Mesenchymal stem cell (in vitro differentiated cells and primary cell): ENCODE data around the gene UHRF2.

Experiments
- DNase-seq: peaks from one replicate; pipeline ENCODE4 v3.0.0-alpha.2; 2013
- H2AFZ ChIP-seq: one replicate; pipeline ENCODE4 v1.6.1; 2013; ENCODE audit warnings: low read depth, mild to moderate bottlenecking, control low read depth, inconsistent platforms, low read length, moderate library complexity
- H2AK5ac ChIP-seq: 2 replicates; pipeline ENCODE4 v1.6.1; 2013; ENCODE audit warnings: low read length, moderate library complexity, mild to moderate bottlenecking, inconsistent platforms; ENCODE audit not compliant: severe bottlenecking
- H2BK120ac ChIP-seq: one replicate; pipeline ENCODE4 v1.6.1; 2013; ENCODE audit warnings: low read depth, mild to moderate bottlenecking, inconsistent platforms, low read length, moderate library complexity
- H2BK12ac ChIP-seq, 2 experiments: one replicate each; pipeline ENCODE4 v1.6.1; 2013; ENCODE audit warnings: inconsistent platforms in 2 of 2, low read length in 2 of 2, mild to moderate bottlenecking in 2 of 2, moderate library complexity in 2 of 2, control low read depth in 1 of 2
- H2BK15ac ChIP-seq: one replicate; pipeline ENCODE4 v1.6.1; 2013; ENCODE audit warnings: mild to moderate bottlenecking, low read depth, inconsistent platforms; ENCODE audit not compliant: poor library complexity, severe bottlenecking
- H2BK5ac ChIP-seq: 2 replicates; pipeline ENCODE4 v1.6.1; 2013; ENCODE audit warnings: low read depth, mild to moderate bottlenecking, low read length, control low read depth, inconsistent platforms; ENCODE audit not compliant: poor library complexity, severe bottlenecking
- H3K14ac ChIP-seq, 2 experiments: one replicate each; pipeline ENCODE4 v1.6.1; 2013; ENCODE audit warnings: inconsistent platforms in 2 of 2, low read length in 2 of 2, control low read depth in 1 of 2, mild to moderate bottlenecking in 1 of 2, moderate library complexity in 1 of 2
- H3K18ac ChIP-seq, 2 experiments: one replicate each; pipeline ENCODE4 v1.6.1; 2013; ENCODE audit warnings: inconsistent platforms in 2 of 2, low read length in 2 of 2, control low read depth in 1 of 2, low read depth in 1 of 2, mild to moderate bottlenecking in 1 of 2
- H3K23ac ChIP-seq, 2 experiments: one replicate each; pipeline ENCODE4 v1.6.1; 2013; ENCODE audit warnings: inconsistent platforms in 2 of 2, low read length in 2 of 2, mild to moderate bottlenecking in 2 of 2, moderate library complexity in 2 of 2, control low read depth in 1 of 2
- H3K27ac ChIP-seq: 2 replicates; pipeline ENCODE4 v1.5.1; 2013; ENCODE audit warnings: mild to moderate bottlenecking, moderate library complexity, low read length, control low read depth, inconsistent platforms; ENCODE audit not compliant: poor library complexity, severe bottlenecking
- H3K27me3 ChIP-seq, 2 experiments: 2 replicates each; pipeline versions ENCODE4 v1.6.1 to v1.7.0; 2013; ENCODE audit warnings: low read length in 2 of 2, mild to moderate bottlenecking in 2 of 2, moderate library complexity in 2 of 2, control low read depth in 1 of 2, inconsistent platforms in 1 of 2; ENCODE audit not compliant: control insufficient read depth in 1 of 2, insufficient read depth in 1 of 2
- H3K36me3 ChIP-seq, 2 experiments: 2 replicates each; pipeline versions ENCODE4 v1.6.1 to v1.7.0; 2013; ENCODE audit warnings: low read length in 2 of 2, control low read depth in 1 of 2, inconsistent platforms in 1 of 2, low read depth in 1 of 2, mild to moderate bottlenecking in 1 of 2; ENCODE audit not compliant: insufficient read depth in 2 of 2, control insufficient read depth in 1 of 2
- H3K4ac ChIP-seq, 2 experiments: one replicate each; pipeline ENCODE4 v1.6.1; 2013; ENCODE audit warnings: inconsistent platforms in 2 of 2, low read length in 2 of 2, mild to moderate bottlenecking in 2 of 2, moderate library complexity in 2 of 2, control low read depth in 1 of 2, low read depth in 1 of 2
- H3K4me1 ChIP-seq: 2 replicates; pipeline ENCODE4 v1.6.1; 2013; ENCODE audit warnings: low read depth, low read length, control low read depth; ENCODE audit not compliant: control insufficient read depth, insufficient read depth
- H3K4me2 ChIP-seq: 2 replicates; pipeline ENCODE4 v1.6.1; 2013; ENCODE audit warnings: low read length, mild to moderate bottlenecking, inconsistent platforms; ENCODE audit not compliant: poor library complexity, severe bottlenecking
- H3K4me3 ChIP-seq, 2 experiments: 2 replicates each; pipeline versions ENCODE4 v1.5.1 to v1.7.0; 2013; ENCODE audit warnings: low read length in 2 of 2, mild to moderate bottlenecking in 2 of 2, control low read depth in 1 of 2, low read depth in 1 of 2; ENCODE audit not compliant: insufficient read depth in 1 of 2
- H3K79me1 ChIP-seq: replicated peaks from 2 replicates; pipeline ENCODE4 v1.6.1; 2013; ENCODE audit warnings: mild to moderate bottlenecking, control low read depth, low read length, inconsistent platforms; ENCODE audit not compliant: poor library complexity, severe bottlenecking
- H3K9ac ChIP-seq: 2 replicates; pipeline ENCODE4 v1.7.0; 2013; ENCODE audit warnings: mild to moderate bottlenecking, low read length, moderate library complexity
- H3K9me3 ChIP-seq: 2 replicates; pipeline ENCODE4 v1.7.0; 2013; ENCODE audit warnings: mild to moderate bottlenecking, low read length; ENCODE audit not compliant: control insufficient read depth
- H4K8ac ChIP-seq: one replicate; pipeline ENCODE4 v1.6.1; 2013; ENCODE audit warnings: inconsistent platforms, mild to moderate bottlenecking, low read length, moderate library complexity
- H4K91ac ChIP-seq: one replicate; pipeline ENCODE4 v1.6.1; 2013; ENCODE audit warnings: mild to moderate bottlenecking, low read length, inconsistent platforms
- WGBS: methylation state at CpG from one replicate; pipeline ENCODE4 v1.1.7; 2013; ENCODE audit warnings: mixed read lengths; 5-methylcytosine and 5-hydroxymethylcytosine counted together

The UHRF2 gene

DNA sequence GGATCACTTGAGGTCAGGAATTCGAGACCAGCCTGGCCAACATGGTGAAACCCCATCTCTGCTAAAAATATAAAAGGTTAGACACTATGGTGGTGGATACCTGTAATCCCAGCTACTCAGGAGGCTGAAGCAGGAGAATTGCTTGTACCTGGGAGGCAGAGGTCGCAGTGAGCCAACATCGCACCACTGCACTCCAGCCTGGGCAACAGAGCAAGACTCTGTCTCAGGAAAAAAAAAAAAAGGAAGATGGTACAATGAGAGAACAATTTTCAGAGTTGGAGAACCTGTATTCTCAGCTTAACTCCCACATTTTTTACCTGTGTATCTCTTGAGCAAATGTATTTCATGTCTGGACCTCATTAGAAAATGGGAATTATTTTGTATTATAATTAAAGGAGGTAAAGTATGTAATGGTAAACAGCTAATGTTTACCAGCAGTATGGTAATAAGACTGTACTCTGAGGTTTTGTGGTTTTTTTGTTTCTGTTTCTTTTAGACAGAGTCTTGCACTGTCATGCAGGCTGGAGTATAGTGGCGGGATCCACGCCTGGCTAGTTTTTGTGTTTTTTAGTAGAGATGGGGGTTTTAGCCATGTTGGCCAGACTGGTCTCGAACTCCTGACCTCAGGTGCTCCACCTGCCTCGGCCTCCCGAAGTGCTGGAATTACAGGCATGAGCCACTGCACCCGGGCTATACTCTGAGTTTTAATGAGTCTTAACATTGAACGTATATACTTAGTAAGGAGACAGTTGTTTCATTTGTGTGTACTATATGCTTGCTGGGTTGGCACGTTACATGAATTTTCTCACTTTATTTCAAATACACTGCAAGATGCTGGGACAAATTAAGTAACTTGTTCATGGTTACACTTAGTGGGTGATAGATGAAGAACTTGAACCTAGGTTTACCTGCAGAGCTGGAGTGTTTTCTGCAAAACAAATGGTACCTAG lies 16.2 kb downstream of the UHRF2 start:
- H2AFZ ChIP-seq, result no peak overlapping the region
- WGBS, result 87% methylated on average over 8 of the region's 11 CpGs
- no peak overlapping the region for H2BK12ac ChIP-seq
- H3K36me3 ChIP-seq, result peaks cover 6 to 49% of the 10 kb centered on the region in 2 experiments
- no peak overlapping the region for H2AK5ac ChIP-seq
- peaks cover under 1% of the 10 kb centered on the region for H3K79me1 ChIP-seq
- H3K9me3 ChIP-seq, result no peaks in the 10 kb centered on the region
- H3K18ac ChIP-seq, result no peak overlapping the region
- no peak overlapping the region for H3K4me3 ChIP-seq
- H3K14ac ChIP-seq, result no peak overlapping the region
- H2BK5ac ChIP-seq, result no peak overlapping the region
- no peak overlapping the region for H3K4me2 ChIP-seq
- H3K23ac ChIP-seq, result no peak overlapping the region
- no peak overlapping the region for H3K9ac ChIP-seq
- H3K4ac ChIP-seq, result no peak overlapping the region
- H2BK15ac ChIP-seq, result no peak overlapping the region
- H3K27ac ChIP-seq, result no peak overlapping the region
- H4K91ac ChIP-seq, result no peak overlapping the region
- peaks cover 5% of the 10 kb centered on the region for H3K4me1 ChIP-seq
- no peak overlapping the region for H2BK120ac ChIP-seq
- no peak overlapping the region for H4K8ac ChIP-seq
- H3K27me3 ChIP-seq, result no peaks in the 10 kb centered on the region
- DNase-seq, result peak; percentile 66

DNA sequence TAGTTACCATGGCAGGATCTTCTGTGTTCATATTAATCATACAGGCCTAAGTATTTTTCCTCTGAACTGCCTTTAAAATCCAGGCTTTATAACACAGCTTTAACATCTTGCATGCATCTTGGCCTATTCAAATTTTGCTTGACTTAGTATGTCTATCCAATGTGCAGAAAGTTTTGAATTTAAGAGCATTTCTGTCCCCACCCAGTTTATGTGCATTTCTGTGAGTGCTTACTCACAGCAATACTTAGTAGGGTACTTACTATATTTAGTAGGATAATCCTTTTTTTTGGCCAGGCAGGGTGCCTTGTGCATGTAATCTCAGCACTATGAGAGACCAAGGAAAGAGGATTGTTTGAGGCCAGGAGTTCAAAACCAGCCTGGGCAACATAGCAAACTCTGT lies 18.0 kb downstream of the UHRF2 start:
- Histone ChIP-seq H3K4me1 (peaks cover 6% of the 10 kb centered on the region), H3K79me1 (peaks cover 1% of the 10 kb centered on the region), H3K23ac (no peak overlapping the region), H3K9me3 (no peaks in the 10 kb centered on the region), H3K36me3 (peaks cover 13 to 46% of the 10 kb centered on the region in 2 experiments), H2BK12ac (no peak overlapping the region), H2AK5ac (no peak overlapping the region), H3K4me2 (no peak overlapping the region), H3K18ac (peak overlapping the region in 1 of 2 experiments; percentile 12), H2AFZ (no peak overlapping the region), H3K27ac (no peak overlapping the region), H3K4me3 (no peak overlapping the region), H3K27me3 (no peaks in the 10 kb centered on the region), H4K8ac (no peak overlapping the region), H2BK120ac (no peak overlapping the region), H2BK5ac (no peak overlapping the region), H3K14ac (no peak overlapping the region), H3K9ac (peak overlapping the region; percentile 44), H2BK15ac (no peak overlapping the region), H3K4ac (no peak overlapping the region), H4K91ac (no peak overlapping the region)
- DNase-seq, result no peak

- Histone ChIP-seq H2BK5ac (no peak overlapping the region), H3K18ac (no peak overlapping the region), H3K36me3 (peaks cover 20 to 50% of the 10 kb centered on the region in 2 experiments), H3K27me3 (no peaks in the 10 kb centered on the region), H2BK15ac (no peak overlapping the region), H3K4me2 (no peak overlapping the region), H2AK5ac (no peak overlapping the region), H3K9me3 (no peaks in the 10 kb centered on the region), H4K8ac (no peak overlapping the region), H3K27ac (no peak overlapping the region), H3K14ac (no peak overlapping the region), H3K4ac (no peak overlapping the region), H2AFZ (no peak overlapping the region), H3K9ac (no peak overlapping the region), H2BK12ac (no peak overlapping the region), H3K4me1 (peaks cover 3% of the 10 kb centered on the region), H2BK120ac (no peak overlapping the region), H3K23ac (no peak overlapping the region), H3K79me1 (peaks cover 1% of the 10 kb centered on the region), H3K4me3 (no peak overlapping the region), H4K91ac (no peak overlapping the region)
- 80% methylated on average over 1 of the region's 2 CpGs for WGBS
- DNase-seq, result peak; percentile 29
Measured at GRCh38 chr9:6433410-6433809, 20.4 kb downstream of the UHRF2 start.

DNA sequence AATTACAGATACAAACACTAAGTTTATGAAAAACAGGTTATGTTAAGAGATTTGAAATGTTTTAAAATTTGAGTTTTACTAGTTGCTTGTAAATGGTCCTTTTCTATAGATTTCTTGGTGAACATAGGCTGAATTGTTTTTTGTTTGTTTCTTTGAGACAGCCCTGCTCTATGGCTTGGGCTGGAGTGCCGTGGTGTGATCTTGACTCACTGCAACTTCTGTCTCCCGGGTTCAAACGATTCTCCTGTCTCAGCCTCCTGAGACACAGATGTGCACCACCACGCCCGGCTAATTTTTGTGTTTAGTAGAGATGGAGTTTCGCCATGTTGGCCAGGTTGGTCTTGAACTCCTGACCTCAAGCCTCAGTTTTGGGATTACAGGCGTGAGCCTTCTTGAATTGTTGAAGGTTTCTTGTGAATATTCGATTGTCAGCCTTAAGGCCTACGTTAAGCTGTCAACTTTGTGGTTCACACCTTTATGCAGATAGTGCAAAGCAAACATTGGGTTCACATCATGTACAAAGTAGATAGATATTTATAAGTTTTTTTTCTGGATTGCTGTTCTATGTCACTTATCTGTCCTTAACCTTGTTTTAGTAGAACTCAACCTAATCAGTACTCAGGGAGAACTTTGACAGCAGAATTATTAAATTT lies 26.2 kb downstream of the UHRF2 start:
- no peak overlapping the region for H2BK12ac ChIP-seq
- no peak for DNase-seq
- no peak overlapping the region for H2AFZ ChIP-seq
- H3K36me3 ChIP-seq, result peaks cover 17 to 52% of the 10 kb centered on the region in 2 experiments
- H3K79me1 ChIP-seq, result peaks cover 1% of the 10 kb centered on the region
- no peak overlapping the region for H2BK5ac ChIP-seq
- H3K14ac ChIP-seq, result no peak overlapping the region
- no peak overlapping the region for H3K4me3 ChIP-seq
- H3K9ac ChIP-seq, result no peak overlapping the region
- no peaks in the 10 kb centered on the region for H3K9me3 ChIP-seq
- no peak overlapping the region for H3K4ac ChIP-seq
- H3K23ac ChIP-seq, result no peak overlapping the region
- H3K27ac ChIP-seq, result no peak overlapping the region
- 97% methylated on average over 8 of the region's 9 CpGs for WGBS
- H2BK15ac ChIP-seq, result no peak overlapping the region
- no peak overlapping the region for H4K91ac ChIP-seq
- no peak overlapping the region for H4K8ac ChIP-seq
- H3K18ac ChIP-seq, result no peak overlapping the region
- no peak overlapping the region for H3K4me2 ChIP-seq
- H3K4me1 ChIP-seq, result peaks cover 3% of the 10 kb centered on the region
- H2BK120ac ChIP-seq, result no peak overlapping the region
- no peaks in the 10 kb centered on the region for H3K27me3 ChIP-seq
- no peak overlapping the region for H2AK5ac ChIP-seq
